CD4-positive, alpha-beta T cell treated with Interleukin-4 for 1 hour (primary cell): ENCODE data around the gene CDK11B.
"Not testable (repeated sequence)": the region's sequence is repeated elsewhere in the genome, so short reads cannot be mapped to it uniquely, and the experiment has no call there.

ENCODE experiments used
- DNase-seq, 2 donors: peaks; one replicate each; pipeline ENCODE4 v3.0.0-alpha.2; 2020 to 2022

The CDK11B gene

GRCh38 chr1:1647567-1648241 lies 11.1 kb downstream of the CDK11B start:
- DNase-seq, result not testable (repeated sequence)

GRCh38 chr1:1646326-1646725 lies 12.5 kb downstream of the CDK11B start:
- DNase-seq, result not testable (repeated sequence)

GRCh38 chr1:1640711-1641461 lies 17.9 kb downstream of the CDK11B start:
- DNase-seq, result not testable (repeated sequence)

DNA sequence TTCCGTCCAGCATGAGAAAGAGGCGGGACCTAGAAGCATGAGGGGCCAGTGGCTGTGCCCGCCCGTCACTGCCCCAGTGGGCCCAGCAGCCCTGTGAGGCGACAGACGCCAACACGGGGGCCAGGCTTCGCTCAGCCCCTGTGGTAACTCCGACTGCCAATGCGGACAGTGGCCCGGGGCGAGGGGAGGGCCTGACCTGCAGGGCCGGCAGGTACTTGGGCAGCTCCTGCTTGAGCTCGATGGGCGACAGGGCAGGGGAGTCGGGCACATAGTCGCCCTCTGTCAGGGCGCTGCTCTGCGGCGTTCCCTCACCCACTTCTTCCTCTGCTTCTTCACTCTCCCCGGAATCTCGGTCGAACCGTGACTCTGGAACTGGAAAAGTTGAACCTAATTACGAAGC lies 18.7 kb downstream of the CDK11B start:
- DNase-seq, result not testable (repeated sequence)

DNA sequence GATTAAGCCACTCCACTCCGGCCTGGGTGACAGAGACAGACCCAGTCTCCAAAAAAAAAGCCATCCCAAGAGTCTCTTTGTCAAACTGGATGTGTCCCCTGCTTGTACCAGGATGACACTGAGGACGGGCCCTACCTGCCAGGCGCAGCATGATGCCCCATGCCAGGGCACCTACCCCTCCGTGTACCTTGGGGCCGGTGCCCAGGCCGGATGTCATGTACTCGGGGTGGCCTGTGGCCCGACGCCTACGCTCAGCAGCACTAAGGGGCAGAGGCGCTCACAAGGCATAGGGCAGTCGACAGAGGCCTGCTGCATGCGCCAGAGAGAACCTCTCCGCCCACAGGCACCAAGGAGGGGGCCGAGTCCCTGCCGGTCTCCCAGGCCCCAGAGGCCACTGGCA lies 19.4 kb downstream of the CDK11B start:
- DNase-seq, result not testable (repeated sequence)

DNA sequence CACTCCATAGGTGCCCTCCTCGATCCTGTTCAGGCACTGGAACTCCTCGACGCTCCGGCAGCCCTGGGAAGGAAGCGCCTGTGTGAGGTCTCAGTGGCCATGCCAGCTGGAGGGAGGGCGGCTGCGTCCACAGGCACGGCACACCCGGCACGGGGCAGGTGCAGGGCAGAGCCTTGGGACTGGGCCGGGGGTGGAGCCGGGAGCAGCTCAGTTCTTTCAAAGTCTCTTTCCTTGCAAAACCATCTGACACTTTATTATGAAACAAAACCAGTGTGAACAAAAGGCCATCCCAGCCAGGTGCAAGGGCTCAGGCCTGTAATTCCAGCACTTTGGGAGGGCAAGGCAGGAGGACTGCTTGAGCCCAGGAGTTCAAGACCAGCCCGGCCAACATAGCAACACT lies 20.3 kb downstream of the CDK11B start:
- DNase-seq, result not testable (repeated sequence)

DNA sequence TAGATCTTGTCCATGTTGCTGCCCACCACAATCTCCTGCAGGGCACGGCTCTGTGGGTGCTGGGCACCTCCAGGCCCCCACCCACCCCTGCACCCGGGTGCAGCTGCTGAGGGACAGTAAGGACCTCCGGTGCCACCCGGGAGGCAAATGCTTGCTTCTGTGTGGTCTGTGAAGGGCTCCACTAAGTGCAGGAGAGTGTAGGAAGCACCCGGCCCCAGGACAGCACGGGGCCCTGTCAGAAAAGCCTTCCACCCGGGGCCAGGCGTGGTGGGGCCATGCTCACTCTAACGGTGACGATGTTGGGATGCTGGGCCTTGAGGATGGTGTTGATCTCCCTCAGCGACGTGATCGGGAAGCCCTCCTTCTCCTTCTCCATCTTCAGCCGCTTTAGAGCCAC lies 21.3 kb downstream of the CDK11B start:
- DNase-seq, result not testable (repeated sequence)

- not testable (repeated sequence) for DNase-seq
Observed at GRCh38 chr1:1636621-1637478, 22.0 kb downstream of the CDK11B start.

DNA sequence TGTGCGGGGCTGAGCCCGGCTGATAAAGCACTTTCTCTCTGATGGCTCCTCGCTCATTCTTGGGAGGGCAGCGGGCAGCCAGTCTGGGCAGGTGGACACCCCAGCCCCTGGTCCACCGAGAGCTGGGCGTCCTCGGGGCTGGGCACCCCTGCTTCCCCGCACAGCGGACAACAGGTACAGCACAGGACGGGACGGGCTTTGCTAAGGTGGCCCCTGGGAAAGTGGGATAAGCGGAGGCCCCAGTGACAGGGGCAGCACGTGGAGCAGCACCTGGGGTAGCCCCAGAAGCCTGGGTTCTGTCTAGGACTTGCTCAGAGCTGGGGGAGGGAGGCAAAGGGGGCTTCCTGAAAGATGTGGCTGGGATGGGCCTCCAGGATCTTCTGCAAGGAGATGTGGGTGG lies 24.2 kb downstream of the CDK11B start:
- DNase-seq, result not testable (repeated sequence)

GRCh38 chr1:1633409-1633808 lies 25.4 kb downstream of the CDK11B start:
- DNase-seq, result not testable (repeated sequence)

GRCh38 chr1:1631782-1632420 lies 26.9 kb downstream of the CDK11B start, which contains the start of gene MMP23B:
Gene MMP23B, plus strand, starts transcription at chr1:1632173. Its CDS starts 46 bp downstream, at chr1:1632219.
- DNase-seq, result no peak

GRCh38 chr1:1630965-1631781 lies 27.6 kb downstream of the CDK11B start:
- peak; percentile 34 to 52 for DNase-seq

GRCh38 chr1:1630191-1630964 lies 28.4 kb downstream of the CDK11B start:
- peak; percentile 97 for DNase-seq

GRCh38 chr1:1629430-1630190 lies 29.2 kb downstream of the CDK11B start:
- peak; percentile 89 to 92 for DNase-seq

- DNase-seq, result peak; percentile 36 to 50
Observed at GRCh38 chr1:1628754-1629429, 29.9 kb downstream of the CDK11B start.

DNA sequence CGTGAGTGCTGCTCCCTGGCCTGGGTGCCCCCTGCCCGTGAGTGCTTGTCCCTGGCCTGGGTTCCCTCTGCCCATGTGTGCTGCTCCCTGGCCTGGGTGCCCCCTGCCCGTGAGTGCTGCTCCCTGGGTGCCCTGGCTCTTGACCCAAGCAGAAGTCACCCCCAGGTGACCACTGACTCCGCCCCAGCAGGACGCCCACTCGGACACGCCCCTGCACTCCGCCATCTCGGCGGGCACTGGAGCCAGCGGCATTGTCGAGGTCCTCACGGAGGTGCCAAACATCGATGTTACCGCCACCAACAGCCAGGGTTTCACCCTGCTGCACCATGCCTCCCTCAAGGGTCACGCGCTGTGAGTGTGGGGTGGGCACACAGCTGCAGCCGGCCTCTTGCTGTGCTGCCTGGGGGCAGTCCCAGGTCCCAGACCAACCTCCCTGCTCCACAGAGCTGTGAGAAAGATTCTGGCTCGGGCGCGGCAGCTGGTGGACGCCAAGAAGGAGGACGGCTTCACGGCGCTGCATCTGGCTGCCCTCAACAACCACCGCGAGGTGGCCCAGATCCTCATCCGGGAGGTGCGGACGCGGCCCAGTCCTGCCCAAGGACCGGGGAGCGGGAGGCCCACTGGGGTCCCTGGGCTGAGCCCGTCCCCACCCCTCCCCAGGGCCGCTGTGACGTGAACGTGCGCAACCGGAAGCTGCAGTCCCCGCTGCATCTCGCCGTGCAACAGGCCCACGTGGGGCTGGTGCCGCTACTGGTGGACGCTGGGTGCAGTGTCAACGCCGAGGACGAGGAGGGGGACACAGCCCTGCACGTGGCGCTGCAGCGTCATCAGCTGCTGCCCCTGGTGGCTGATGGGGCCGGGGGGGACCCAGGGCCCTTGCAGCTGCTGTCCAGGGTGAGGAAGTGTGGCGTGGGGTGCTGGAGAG lies 30.7 kb downstream of the CDK11B start:
- no peak for DNase-seq

- no peak for DNase-seq
Observed at GRCh38 chr1:1627261-1627828, 31.5 kb downstream of the CDK11B start.
